Measurements from ENCODE around the gene EGLN1.

- TF ChIP-seq CTCF (IDR thresholded peaks at IDR 0.05) (no peak), POLR2A (IDR thresholded peaks at IDR 0.05) (no peak)
Observed at GRCh38 chr1:231318015-231318355, 104.1 kb downstream of the EGLN1 start.
